GM12873 (cell line): Measurements from ENCODE around the gene CYP19A1.

ENCODE experiments used
- TF ChIP-seq, protein P1 (sequence below): IDR thresholded peaks from 2 replicates; pipeline ENCODE4 v1.5.1; 2012; ENCODE audit warnings: low read depth, mild to moderate bottlenecking, moderate library complexity, low read length, control low read depth; ENCODE audit not compliant: insufficient read depth; ENCODE audit errors: missing control alignments

CYP19A1 gene

DNA sequence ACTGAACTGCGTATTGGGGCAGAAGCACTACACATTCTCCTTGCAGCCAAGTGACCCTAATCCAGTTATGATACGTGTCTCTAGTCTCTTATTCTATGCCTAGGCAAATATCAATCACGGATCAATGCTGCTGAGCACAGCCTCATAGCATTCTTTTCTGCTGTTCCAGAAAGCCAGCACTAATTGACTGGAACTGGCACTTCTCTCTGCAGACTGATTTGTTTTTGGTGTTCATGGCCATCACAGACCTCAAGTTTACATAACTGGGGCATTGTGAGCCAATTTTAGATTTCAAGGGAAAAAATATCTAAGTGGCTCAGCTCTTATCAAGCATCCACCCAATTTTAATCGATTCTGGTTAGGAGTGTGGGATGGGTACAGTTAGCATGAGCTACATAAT, 41.0 kb upstream of the CYP19A1 start:
- TF ChIP-seq, protein P1, sequence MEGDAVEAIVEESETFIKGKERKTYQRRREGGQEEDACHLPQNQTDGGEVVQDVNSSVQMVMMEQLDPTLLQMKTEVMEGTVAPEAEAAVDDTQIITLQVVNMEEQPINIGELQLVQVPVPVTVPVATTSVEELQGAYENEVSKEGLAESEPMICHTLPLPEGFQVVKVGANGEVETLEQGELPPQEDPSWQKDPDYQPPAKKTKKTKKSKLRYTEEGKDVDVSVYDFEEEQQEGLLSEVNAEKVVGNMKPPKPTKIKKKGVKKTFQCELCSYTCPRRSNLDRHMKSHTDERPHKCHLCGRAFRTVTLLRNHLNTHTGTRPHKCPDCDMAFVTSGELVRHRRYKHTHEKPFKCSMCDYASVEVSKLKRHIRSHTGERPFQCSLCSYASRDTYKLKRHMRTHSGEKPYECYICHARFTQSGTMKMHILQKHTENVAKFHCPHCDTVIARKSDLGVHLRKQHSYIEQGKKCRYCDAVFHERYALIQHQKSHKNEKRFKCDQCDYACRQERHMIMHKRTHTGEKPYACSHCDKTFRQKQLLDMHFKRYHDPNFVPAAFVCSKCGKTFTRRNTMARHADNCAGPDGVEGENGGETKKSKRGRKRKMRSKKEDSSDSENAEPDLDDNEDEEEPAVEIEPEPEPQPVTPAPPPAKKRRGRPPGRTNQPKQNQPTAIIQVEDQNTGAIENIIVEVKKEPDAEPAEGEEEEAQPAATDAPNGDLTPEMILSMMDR = no peak

DNA sequence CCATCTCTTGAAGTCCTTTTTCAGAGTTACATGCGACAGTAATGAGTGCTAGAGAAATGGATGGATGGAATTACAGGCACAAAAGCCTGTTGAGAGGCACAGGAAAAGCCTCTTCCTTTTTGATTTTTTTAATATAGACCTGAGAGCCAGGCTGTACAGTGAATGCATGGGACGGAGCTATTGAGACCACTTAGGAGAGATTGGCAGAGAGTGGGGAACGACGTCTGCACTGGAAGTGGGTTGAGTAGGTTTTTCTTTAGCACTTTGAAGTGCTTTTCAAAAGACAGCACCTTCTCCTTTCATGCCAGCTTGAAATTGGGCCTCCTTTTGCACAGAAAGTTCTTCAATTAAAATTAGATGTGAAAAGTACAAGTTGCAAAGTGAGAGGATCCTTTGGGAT, 40.0 kb upstream of the CYP19A1 start:
- TF ChIP-seq, protein P1 = no peak

DNA sequence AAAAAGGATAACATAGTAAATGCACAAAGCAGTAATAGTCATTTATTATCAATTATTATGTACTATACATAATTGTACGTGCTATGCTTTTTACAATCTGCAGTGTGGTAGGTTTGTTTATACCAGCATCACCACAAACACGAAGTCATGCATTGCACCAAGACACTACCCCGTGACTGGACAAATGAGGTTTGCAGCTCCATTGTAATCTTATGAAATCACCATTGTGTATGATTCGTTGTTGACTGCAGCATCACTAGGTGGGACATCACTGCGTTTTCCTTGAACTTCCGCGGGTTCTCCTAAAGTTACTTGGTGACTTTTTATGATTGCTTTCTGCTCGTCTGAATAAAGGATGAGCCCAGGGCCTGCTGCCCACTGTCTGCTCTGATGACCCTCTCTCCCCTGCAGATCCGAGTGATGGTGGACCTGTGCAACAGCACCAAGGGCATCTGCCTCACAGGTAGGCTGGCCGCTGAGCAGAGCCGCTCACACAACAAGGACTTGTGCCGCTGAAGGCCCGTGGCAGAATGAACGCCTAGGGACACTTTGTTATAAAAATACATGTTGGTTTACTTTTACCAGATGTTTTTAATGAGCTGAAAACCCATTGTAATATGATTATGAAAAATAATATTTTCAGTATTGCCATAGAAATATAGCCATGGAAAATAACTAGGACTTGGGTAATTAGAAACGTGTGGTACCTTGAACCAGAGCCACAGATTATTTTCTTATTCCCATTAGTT, 38.8 kb upstream of the CYP19A1 start:
- TF ChIP-seq, protein P1 = no peak

DNA sequence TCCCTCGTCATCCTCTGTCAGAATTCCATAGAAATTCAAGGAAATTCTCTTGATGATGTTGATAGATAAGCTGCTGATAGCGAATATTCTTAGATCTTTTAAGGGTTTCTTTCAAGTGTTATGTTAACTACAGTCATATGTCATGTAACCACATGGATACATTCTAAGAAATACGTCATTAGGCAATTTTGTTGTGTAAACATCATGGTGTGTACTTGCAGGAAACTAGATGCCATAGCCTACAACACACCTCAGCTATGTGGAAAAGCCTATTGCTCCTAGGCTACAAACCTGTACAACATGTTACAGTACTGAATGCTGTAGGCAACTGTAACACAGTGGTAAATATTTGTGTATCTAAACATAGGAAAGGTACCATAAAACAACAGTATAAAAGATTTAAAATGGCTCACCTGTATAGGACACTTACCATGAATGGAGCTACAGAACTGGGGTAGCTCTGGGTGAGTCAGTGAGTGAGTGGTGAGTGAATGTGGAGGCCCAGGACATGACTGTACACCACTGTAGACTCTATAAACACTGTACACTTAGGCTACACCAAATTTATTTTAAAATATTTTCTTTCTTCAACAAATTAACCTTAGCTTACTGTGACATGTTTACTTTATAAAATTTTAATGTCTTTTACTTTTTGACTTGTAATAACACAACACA, 37.7 kb upstream of the CYP19A1 start:
- TF ChIP-seq, protein P1 = no peak

DNA sequence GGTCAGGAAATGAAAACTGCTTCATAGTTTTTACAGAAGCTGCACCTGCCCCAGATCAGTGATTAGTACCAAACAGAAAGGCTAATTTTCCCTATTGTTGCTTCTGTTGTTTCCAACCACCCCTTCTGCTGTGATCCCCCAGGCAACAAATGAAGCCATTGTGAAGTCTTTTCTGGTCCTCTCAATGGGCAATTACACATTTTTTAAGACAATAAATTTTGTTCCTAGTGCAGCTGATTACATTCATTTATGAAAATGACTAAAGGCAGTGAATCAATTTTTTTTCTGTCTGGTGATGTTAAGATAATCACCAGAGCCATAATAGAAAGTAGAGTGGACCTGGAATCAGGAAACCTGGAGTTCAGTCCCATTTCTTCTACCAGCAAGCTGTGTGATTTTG, 35.7 kb upstream of the CYP19A1 start:
- TF ChIP-seq, protein P1 = no peak

DNA sequence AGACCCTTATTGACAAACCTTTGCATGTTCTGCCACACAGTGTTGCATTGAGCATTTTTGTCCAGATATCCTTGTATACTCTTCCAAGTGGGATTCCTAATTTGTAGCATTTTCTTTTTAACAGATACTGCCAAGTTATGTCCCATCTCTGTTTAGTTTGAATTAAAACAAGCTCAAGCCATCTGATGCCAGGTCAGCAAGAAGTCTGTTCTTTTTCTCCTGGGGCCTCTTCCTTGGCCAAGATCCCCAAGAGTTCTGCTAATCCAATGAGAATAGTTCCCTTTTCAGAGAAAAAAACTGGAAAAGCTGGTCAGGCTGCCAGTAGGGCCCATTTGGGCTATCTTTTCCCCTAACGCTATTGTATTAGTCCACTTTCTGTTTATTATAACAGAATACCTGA, 32.9 kb upstream of the CYP19A1 start:
- TF ChIP-seq, protein P1 = no peak

DNA sequence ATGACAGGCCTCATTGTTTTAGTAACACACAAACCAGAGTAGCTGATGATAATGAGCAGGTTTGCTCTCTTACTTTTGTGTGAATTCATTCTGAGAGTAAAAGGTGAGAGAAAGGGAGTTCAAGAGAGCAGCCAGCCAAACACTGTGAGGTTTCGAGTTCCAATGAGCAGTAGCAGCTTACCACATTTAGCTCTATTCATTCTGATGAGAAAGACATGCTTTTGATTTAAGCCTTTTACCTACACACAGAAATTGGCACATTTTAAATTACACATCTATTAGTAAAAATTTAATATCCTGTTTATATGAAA, 31.0 kb upstream of the CYP19A1 start:
- TF ChIP-seq, protein P1 = no peak
